Measurements from ENCODE around the gene TNNT1. TPM values are rescaled to one million over a fixed set of nuclear protein-coding genes. Genes with fewer than 3 reads are reported as not detected.
A peak's percentile ranks its signal among the peaks of the same experiment; 100 is the strongest.
"Not testable (repeated sequence)": the region's sequence is repeated elsewhere in the genome, so short reads cannot be mapped to it uniquely, and the experiment has no call there.

The TNNT1 gene
- total and polyA plus RNA-seq, 12 donors, result 0.36 to 11.1 (median 0.90) TPM; not detected in 4

DNA sequence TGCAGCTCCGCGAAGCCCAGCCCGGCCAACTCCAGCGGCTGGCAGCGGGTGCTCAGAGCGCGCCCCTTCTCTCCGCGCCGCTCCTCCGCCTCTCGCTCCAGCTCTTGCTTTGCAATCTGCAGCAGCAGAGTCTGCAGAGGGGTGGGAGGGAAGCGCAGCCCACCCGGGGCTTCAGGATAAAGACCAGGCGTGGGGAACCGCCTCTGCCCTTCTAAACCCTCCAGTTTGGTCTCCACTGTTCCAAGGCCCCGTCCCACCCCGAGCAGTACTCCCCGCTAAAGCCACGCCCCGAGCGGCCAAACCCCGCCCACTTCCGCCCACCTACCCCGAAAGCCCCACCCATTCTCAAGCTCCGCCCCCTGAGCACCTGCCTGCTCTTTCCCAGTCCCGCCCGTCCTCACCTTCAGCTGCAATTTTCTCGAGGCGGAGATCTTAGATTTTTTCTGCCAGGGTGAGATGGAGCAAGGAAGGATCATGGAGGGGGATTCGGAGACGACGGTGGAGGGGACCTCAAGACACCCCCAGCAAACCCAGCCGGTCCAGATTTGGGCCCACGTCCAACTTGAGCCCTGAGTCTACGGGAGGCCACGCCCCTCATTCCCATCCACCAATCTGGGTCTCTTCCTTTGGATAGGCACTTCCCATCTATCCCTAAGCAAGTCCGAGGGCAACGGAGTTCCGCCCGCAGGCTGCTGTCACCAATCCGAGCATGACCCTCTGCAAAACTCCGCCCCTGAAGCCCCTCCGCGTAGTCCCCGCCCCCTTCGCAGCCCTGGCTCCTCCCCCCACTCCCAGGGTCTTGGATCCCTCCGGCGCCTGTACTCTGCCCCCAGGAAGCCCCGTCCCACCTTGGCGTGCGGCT lies 7.4 kb upstream of the TNNT1 start:
- Histone ChIP-seq H3K27me3 (peaks cover 16% of the 10 kb centered on the region), H3K27ac (no peak overlapping the region), H3K4me3 (peak overlapping the region in 1 of 4 donors; percentile 18), H3K4me1 (replicated peaks in 1 of 2) (peaks cover 0 to 4% of the 10 kb centered on the region in 2 donors), H3K36me3 (replicated peaks in 1 of 2) (no peaks in the 10 kb centered on the region), H3K9me3 (replicated peaks in 1 of 3) (no peaks in the 10 kb centered on the region)
- TF ChIP-seq POLR2A (IDR thresholded peaks at IDR 0.05), result no peak
- TF ChIP-seq, protein P1, sequence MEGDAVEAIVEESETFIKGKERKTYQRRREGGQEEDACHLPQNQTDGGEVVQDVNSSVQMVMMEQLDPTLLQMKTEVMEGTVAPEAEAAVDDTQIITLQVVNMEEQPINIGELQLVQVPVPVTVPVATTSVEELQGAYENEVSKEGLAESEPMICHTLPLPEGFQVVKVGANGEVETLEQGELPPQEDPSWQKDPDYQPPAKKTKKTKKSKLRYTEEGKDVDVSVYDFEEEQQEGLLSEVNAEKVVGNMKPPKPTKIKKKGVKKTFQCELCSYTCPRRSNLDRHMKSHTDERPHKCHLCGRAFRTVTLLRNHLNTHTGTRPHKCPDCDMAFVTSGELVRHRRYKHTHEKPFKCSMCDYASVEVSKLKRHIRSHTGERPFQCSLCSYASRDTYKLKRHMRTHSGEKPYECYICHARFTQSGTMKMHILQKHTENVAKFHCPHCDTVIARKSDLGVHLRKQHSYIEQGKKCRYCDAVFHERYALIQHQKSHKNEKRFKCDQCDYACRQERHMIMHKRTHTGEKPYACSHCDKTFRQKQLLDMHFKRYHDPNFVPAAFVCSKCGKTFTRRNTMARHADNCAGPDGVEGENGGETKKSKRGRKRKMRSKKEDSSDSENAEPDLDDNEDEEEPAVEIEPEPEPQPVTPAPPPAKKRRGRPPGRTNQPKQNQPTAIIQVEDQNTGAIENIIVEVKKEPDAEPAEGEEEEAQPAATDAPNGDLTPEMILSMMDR (IDR thresholded peaks at IDR 0.05), result no peak
- WGBS, 4 donors, result 2 to 15% (median 8%) methylated on average over 28 to 52 of the region's 52 CpGs
- intact Hi-C loops (cut with DNase I), result no loop called here
- DNase-seq, result peak in 4 of 7 donors; percentile 27 to 89 (median 60)

DNA sequence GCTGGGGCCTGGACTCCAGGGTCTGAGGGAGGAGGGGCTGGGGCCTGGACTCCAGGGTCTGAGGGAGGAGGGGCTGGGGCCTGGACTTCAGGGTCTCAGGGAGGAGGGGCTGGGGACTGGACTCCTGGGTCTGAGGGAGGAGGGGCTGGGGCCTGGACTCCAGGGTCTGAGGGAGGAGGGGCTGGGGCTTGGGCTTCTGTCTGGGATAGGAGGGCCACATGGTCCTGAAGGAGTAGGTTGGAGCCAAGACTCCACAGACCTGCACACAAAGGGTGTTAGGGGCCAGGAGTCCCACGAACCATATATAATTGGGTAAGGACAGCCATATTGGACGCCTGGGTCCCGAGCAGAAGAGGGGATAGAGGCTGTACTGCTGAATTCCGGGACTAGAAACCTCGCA lies 6.8 kb upstream of the TNNT1 start:
- H3K36me3 ChIP-seq (replicated peaks in 1 of 2); H3K4me1 ChIP-seq (replicated peaks in 1 of 2); H3K27ac ChIP-seq; DNase-seq; H3K9me3 ChIP-seq (replicated peaks in 1 of 3); intact Hi-C loops (cut with DNase I): not testable (repeated sequence)
- 0 to 7% (median 3%) methylated on average over 1 to 5 of the region's 5 CpGs; no CpG with 5 or more reads in 1 of the 4 donors for WGBS, 4 donors
- Histone ChIP-seq H3K4me3 (peak overlapping the region in 1 of 4 donors; percentile 18), H3K27me3 (peaks cover 11% of the 10 kb centered on the region)

DNA sequence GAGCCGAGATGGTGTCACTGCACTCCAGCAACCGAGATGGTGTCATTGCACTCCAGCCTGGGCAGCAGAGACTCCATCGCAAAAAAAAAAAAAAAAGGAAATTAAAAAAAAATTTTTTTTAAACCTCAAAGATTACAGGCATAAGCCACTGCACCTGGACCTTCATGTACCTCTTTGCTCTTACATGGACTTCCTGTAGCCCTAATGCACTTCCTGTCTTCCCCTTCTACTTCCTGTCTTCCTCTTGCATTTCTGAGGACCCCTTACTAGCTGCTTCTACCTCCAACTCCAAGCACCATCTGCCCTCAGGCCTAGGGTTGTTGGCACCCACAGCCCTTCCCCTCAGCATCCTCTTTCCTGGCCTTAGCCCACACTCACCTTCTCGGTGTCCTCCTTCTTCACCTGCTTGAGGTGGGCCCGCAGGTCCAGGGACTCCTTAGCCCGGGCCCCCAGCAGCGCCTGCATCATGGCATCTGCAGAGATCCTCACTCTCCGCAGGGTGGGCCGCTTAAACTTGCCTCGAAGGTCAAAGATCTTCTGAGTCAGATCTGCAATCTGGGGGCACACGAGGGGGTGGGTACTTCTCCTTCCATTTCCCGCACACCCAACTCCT lies 4.8 kb upstream of the TNNT1 start:
- Histone ChIP-seq H3K4me1 (replicated peaks in 1 of 2) (peaks cover 0 to 4% of the 10 kb centered on the region in 2 donors), H3K27ac (no peak overlapping the region), H3K36me3 (replicated peaks in 1 of 2) (no peaks in the 10 kb centered on the region), H3K27me3 (peaks cover 11% of the 10 kb centered on the region), H3K4me3 (no peak overlapping the region), H3K9me3 (replicated peaks in 1 of 3) (no peaks in the 10 kb centered on the region)
- TF ChIP-seq, protein P1 (IDR thresholded peaks at IDR 0.05), result no peak
- no peak for TF ChIP-seq POLR2A (IDR thresholded peaks at IDR 0.05)
- intact Hi-C loops (cut with DNase I), result no loop called here
- WGBS, 4 donors, result 81 to 88% (median 84%) methylated on average over 12 of the region's 12 CpGs
- DNase-seq, result no peak

DNA sequence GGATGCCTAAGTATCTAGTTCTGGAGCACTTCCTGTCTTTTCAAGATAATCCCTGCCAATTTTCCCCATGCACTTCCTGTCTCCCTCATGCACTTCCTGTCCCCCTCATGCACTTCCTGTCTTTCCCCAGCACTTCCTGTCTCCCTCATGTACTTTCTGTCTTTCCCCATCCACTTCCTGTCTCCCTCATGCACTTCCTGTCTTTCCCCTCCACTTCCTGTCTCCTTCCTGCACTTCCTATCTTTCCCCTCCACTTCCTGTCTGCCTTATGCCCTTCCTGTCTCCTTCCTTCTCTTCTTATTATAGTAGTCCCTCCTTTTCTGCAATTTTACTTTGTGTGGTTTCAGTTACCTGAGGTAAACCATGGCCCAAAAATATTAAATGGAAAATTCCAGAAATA lies 3.0 kb upstream of the TNNT1 start:
- no peak overlapping the region for H3K27ac ChIP-seq
- intact Hi-C loops (cut with DNase I), result no loop called here
- peaks cover 6% of the 10 kb centered on the region for H3K27me3 ChIP-seq
- no peak overlapping the region for H3K4me3 ChIP-seq
- DNase-seq, result no peak
- H3K36me3 ChIP-seq (replicated peaks in 1 of 2), result no peaks in the 10 kb centered on the region
- no peak for TF ChIP-seq POLR2A (IDR thresholded peaks at IDR 0.05)
- TF ChIP-seq, protein P1 (IDR thresholded peaks at IDR 0.05), result no peak
- no peaks in the 10 kb centered on the region for H3K9me3 ChIP-seq (replicated peaks in 1 of 3)
- H3K4me1 ChIP-seq (replicated peaks in 1 of 2), result peaks cover 0 to 4% of the 10 kb centered on the region in 2 donors

All from adrenal gland (tissue), 12 donors.